IMR-90 (cell line): Measurements from ENCODE around the gene CEP85. TPM values are rescaled to one million over a fixed set of nuclear protein-coding genes. Genes with fewer than 3 reads are reported as not detected.

Experiments
- ATAC-seq: fragments of 200-7000 bp; cut with Tn5 transposase; 2 replicates; pipeline ENCODE4 v1.9.1; 2020; ENCODE audit warnings: low read depth, mild to moderate bottlenecking, moderate library complexity
- BruUV-seq: library from RNA; stranded (reverse); fragments of 400-500 nt; replicated peaks from 2 replicates; lab custom pipeline; 2021; lab: Mats Ljungman, UMichigan
- CTCF ChIA-PET: fragments of 300-600 bp; formaldehyde crosslinking; extraction: SDS; loops from one replicate; lab custom pipeline; 2021; ENCODE audit warnings: antibody characterized with exemption; lab: Yijun Ruan, JAX
- POLR2A ChIA-PET: fragments of 300-600 bp; sonication (Branson Sonifier 250); formaldehyde crosslinking; loops from one replicate; lab custom pipeline; 2022; ENCODE audit warnings: antibody characterized with exemption; ENCODE audit not compliant: unreplicated experiment; lab: Charles Lee
- DNase-seq: peaks from one replicate; pipeline ENCODE4 v3.0.0; 2013
- H2AFZ ChIP-seq: replicated peaks from 2 replicates; pipeline ENCODE3; 2013; ENCODE audit warnings: low read length, mild to moderate bottlenecking; ENCODE audit not compliant: poor library complexity
- H2AK5ac ChIP-seq: 2 replicates; pipeline ENCODE4 v1.6.1; 2013; ENCODE audit warnings: low read depth, low read length, inconsistent platforms
- H2AK9ac ChIP-seq: replicated peaks from 2 replicates; pipeline ENCODE3; 2013; ENCODE audit warnings: mild to moderate bottlenecking, low read depth, low read length, moderate library complexity; ENCODE audit not compliant: poor library complexity
- H2BK120ac ChIP-seq: 2 replicates; pipeline ENCODE4 v1.6.1; 2013; ENCODE audit warnings: low read depth, low read length, inconsistent platforms
- H2BK15ac ChIP-seq: 3 replicates; pipeline ENCODE4 v1.6.1; 2013; ENCODE audit warnings: low read depth, low read length, inconsistent platforms
- H2BK20ac ChIP-seq: 2 replicates; pipeline ENCODE4 v1.6.1; 2013; ENCODE audit warnings: low read depth, mild to moderate bottlenecking, inconsistent platforms, low read length, moderate library complexity
- H2BK5ac ChIP-seq: 2 replicates; pipeline ENCODE4 v1.6.1; 2013; ENCODE audit warnings: mild to moderate bottlenecking, low read depth, low read length, inconsistent platforms; ENCODE audit not compliant: poor library complexity, severe bottlenecking
- H3K14ac ChIP-seq: replicated peaks from 2 replicates; pipeline ENCODE4 v1.6.1; 2013; ENCODE audit warnings: low read depth, low read length, inconsistent platforms
- H3K18ac ChIP-seq: 2 replicates; pipeline ENCODE4 v1.6.1; 2013; ENCODE audit warnings: low read depth, low read length, control low read depth
- H3K23ac ChIP-seq: 2 replicates; pipeline ENCODE4 v1.6.1; 2013; ENCODE audit warnings: low read depth, low read length, inconsistent platforms
- H3K27ac ChIP-seq: 2 replicates; pipeline ENCODE4 v1.5.1; 2013; ENCODE audit warnings: mild to moderate bottlenecking, control low read depth, low read length; ENCODE audit not compliant: insufficient read depth
- H3K27me3 ChIP-seq: 2 replicates; pipeline ENCODE4 v1.6.1; 2013; ENCODE audit warnings: low read length; ENCODE audit not compliant: control insufficient read depth, insufficient read depth
- H3K36me3 ChIP-seq: 2 replicates; pipeline ENCODE4 v1.6.1; 2013; ENCODE audit warnings: low read length, mixed read lengths; ENCODE audit not compliant: control insufficient read depth, insufficient read depth
- H3K4ac ChIP-seq: 2 replicates; pipeline ENCODE4 v1.6.1; 2013; ENCODE audit warnings: low read depth, low read length, inconsistent platforms
- H3K4me1 ChIP-seq: 2 replicates; pipeline ENCODE4 v1.6.1; 2013; ENCODE audit warnings: low read length, mixed read lengths; ENCODE audit not compliant: control insufficient read depth, insufficient read depth
- H3K4me2 ChIP-seq: 2 replicates; pipeline ENCODE4 v1.6.1; 2013; ENCODE audit warnings: low read depth, mild to moderate bottlenecking, control low read depth, low read length, moderate library complexity
- H3K4me3 ChIP-seq: 2 replicates; pipeline ENCODE4 v1.5.1; 2013; ENCODE audit warnings: low read depth, mild to moderate bottlenecking, control low read depth, low read length, moderate library complexity; ENCODE audit not compliant: insufficient read depth
- H3K56ac ChIP-seq: 2 replicates; pipeline ENCODE4 v1.6.1; 2013; ENCODE audit warnings: low read length, inconsistent platforms; ENCODE audit not compliant: insufficient read depth; ENCODE audit errors: extremely low read depth
- H3K79me1 ChIP-seq, 2 experiments: 2 replicates each; pipeline ENCODE4 v1.6.1; 2013; ENCODE audit warnings: low read length in 2 of 2, inconsistent platforms in 1 of 2, low read depth in 1 of 2
- H3K9ac ChIP-seq: 2 replicates; pipeline ENCODE4 v1.6.1; 2013; ENCODE audit warnings: low read depth, low read length, control low read depth
- H3K9me1 ChIP-seq: 2 replicates; pipeline ENCODE4 v1.6.1; 2013; ENCODE audit warnings: low read length, inconsistent platforms; ENCODE audit not compliant: insufficient read depth
- H3K9me3 ChIP-seq: 2 replicates; pipeline ENCODE4 v1.6.1; 2013; ENCODE audit warnings: low read length; ENCODE audit not compliant: control insufficient read depth, insufficient read depth
- H4K20me1 ChIP-seq: 2 replicates; pipeline ENCODE4 v1.6.1; 2013; ENCODE audit warnings: low read length, inconsistent platforms; ENCODE audit not compliant: insufficient read depth
- H4K5ac ChIP-seq: 2 replicates; pipeline ENCODE4 v1.6.1; 2013; ENCODE audit warnings: mild to moderate bottlenecking, low read depth, low read length, control low read depth
- H4K8ac ChIP-seq, 2 experiments: 2 replicates each; pipeline ENCODE4 v1.6.1; 2013; ENCODE audit warnings: low read depth in 2 of 2, low read length in 2 of 2, control low read depth in 1 of 2, inconsistent platforms in 1 of 2
- H4K91ac ChIP-seq: 2 replicates; pipeline ENCODE4 v1.6.1; 2013; ENCODE audit warnings: low read depth, low read length, inconsistent platforms; ENCODE audit not compliant: insufficient read depth
- BHLHE40 ChIP-seq: fragments of 150-350 bp; IDR thresholded peaks from 2 replicates; pipeline ENCODE4 v1.6.1; 2016; ENCODE audit warnings: mild to moderate bottlenecking, low read depth, low read length
- FOS ChIP-seq: fragments of 150-350 bp; IDR thresholded peaks from 2 replicates; pipeline ENCODE4 v1.6.1; 2016; ENCODE audit warnings: low read depth, low read length
- MAFK ChIP-seq: IDR thresholded peaks from 2 replicates; pipeline ENCODE4 v1.6.1; 2012; ENCODE audit warnings: low read depth, low read length, improper control_type of control experiment
- MAZ ChIP-seq: IDR thresholded peaks from 2 replicates; pipeline ENCODE4 v1.6.1; 2012; ENCODE audit warnings: low read depth, mild to moderate bottlenecking, low read length, improper control_type of control experiment, moderate library complexity, borderline replicate concordance
- MXI1 ChIP-seq: IDR thresholded peaks from 2 replicates; pipeline ENCODE4 v1.6.1; 2012; ENCODE audit warnings: low read depth, mild to moderate bottlenecking, low read length, moderate library complexity, borderline replicate concordance
- POLR2A ChIP-seq: IDR thresholded peaks from 2 replicates; pipeline ENCODE4 v1.6.1; 2012; ENCODE audit warnings: mild to moderate bottlenecking, low read depth, low read length
- RFX5 ChIP-seq: IDR thresholded peaks from 2 replicates; pipeline ENCODE4 v1.8.0; 2012; ENCODE audit warnings: low read depth, mild to moderate bottlenecking, low read length, moderate library complexity
- SMC3 ChIP-seq: fragments of 150-350 bp; IDR thresholded peaks from 2 replicates; pipeline ENCODE4 v1.6.1; 2016; ENCODE audit warnings: low read depth, mild to moderate bottlenecking, antibody characterized with exemption, low read length, moderate library complexity
- WGBS, 2 experiments: methylation state at CpG; one replicate each; pipeline versions ENCODE4 v1.1.5 to v1.1.7; 2013; ENCODE audit warnings: missing lambda C conversion rate in 2 of 2; ENCODE audit not compliant: insufficient read length in 1 of 2; ENCODE audit errors: extremely low coverage in 2 of 2; 5-methylcytosine and 5-hydroxymethylcytosine counted together
- dilution Hi-C: fragments of 300-500 bp; cut with HindIII; formaldehyde crosslinking; loops from one replicate; pipeline ENCODE4 v1.14.3; 2018; ENCODE audit warnings: low sequenced_read_pairs; ENCODE audit not compliant: unreplicated experiment
- in situ Hi-C: fragments of 300-500 bp; cut with MboI; formaldehyde crosslinking; loops from 3 replicates; pipeline ENCODE4 v1.14.3; 2019; ENCODE audit warnings: low sequenced_read_pairs, inconsistent platforms, mixed read lengths
- intact Hi-C: fragments of 100-400 bp; cut with micrococcal nuclease; formaldehyde crosslinking; loops from 2 replicates; pipeline ENCODE4 v1.10.0; 2022
- polyA plus RNA-seq, 3 experiments: library from polyadenylated mRNA; depleted of rRNA; stranded (reverse); fragments of >200 nt; gene quantifications; 2 replicates each; pipeline ENCODE4 v1.2.3, GENCODE V29; 2012; ENCODE audit warnings: low replicate concordance in 1 of 3
- total RNA-seq: library from RNA; depleted of rRNA; stranded (reverse); fragments of >200 nt; gene quantifications from 2 replicates; pipeline ENCODE4 v1.2.3, GENCODE V29; 2012
- TF ChIP-seq, protein P1 (sequence below): fragments of 150-350 bp; IDR thresholded peaks from 2 replicates; pipeline ENCODE4 v1.6.1; 2017; ENCODE audit warnings: mild to moderate bottlenecking, antibody characterized with exemption, low read length, low read depth
- TF ChIP-seq, protein P2 (sequence below): conservative IDR thresholded peaks from 2 replicates; pipeline ENCODE4 v1.5.1; 2012; ENCODE audit warnings: mild to moderate bottlenecking, low read depth, low read length, improper control_type of control experiment

Gene CEP85
- total and polyA plus RNA-seq, 2 of the 4 experiments (the other 2 are of a cell fraction), result 11.5 to 11.8 TPM

DNA sequence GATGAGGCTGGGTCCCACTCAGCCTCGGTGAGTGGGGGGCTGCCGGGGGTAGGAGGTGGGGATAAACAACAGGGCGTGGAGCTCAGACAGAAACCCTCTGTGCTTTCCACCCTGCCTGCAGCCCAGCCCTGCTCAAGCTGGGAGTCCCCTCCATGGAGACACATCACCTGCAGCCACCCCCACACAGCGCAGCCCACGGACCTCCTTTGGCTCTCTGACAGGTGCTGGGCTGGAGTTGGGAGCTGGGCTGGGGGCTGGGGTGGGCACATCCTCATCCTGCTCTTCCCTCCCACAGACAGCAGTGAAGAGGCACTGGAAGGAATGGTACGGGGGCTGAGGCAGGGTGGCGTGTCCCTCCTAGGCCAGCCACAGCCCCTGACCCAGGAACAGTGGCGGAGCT is 45.5 kb upstream of the CEP85 start:
- CTCF ChIA-PET, result no interaction called here
- no peak overlapping the region for H4K8ac ChIP-seq
- no peak overlapping the region for H3K23ac ChIP-seq
- H3K9me3 ChIP-seq, result no peaks in the 10 kb centered on the region
- no peak overlapping the region for H2AK9ac ChIP-seq
- H3K9me1 ChIP-seq, result no peaks in the 10 kb centered on the region
- no peak overlapping the region for H3K4me3 ChIP-seq
- no peak overlapping the region for H3K14ac ChIP-seq
- no peak for TF ChIP-seq MAZ
- no peak for TF ChIP-seq SMC3
- no peak for TF ChIP-seq BHLHE40
- TF ChIP-seq, protein P1, sequence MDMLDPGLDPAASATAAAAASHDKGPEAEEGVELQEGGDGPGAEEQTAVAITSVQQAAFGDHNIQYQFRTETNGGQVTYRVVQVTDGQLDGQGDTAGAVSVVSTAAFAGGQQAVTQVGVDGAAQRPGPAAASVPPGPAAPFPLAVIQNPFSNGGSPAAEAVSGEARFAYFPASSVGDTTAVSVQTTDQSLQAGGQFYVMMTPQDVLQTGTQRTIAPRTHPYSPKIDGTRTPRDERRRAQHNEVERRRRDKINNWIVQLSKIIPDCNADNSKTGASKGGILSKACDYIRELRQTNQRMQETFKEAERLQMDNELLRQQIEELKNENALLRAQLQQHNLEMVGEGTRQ, result no peak
- no peak for TF ChIP-seq RFX5
- TF ChIP-seq POLR2A, result no peak
- TF ChIP-seq, protein P2, sequence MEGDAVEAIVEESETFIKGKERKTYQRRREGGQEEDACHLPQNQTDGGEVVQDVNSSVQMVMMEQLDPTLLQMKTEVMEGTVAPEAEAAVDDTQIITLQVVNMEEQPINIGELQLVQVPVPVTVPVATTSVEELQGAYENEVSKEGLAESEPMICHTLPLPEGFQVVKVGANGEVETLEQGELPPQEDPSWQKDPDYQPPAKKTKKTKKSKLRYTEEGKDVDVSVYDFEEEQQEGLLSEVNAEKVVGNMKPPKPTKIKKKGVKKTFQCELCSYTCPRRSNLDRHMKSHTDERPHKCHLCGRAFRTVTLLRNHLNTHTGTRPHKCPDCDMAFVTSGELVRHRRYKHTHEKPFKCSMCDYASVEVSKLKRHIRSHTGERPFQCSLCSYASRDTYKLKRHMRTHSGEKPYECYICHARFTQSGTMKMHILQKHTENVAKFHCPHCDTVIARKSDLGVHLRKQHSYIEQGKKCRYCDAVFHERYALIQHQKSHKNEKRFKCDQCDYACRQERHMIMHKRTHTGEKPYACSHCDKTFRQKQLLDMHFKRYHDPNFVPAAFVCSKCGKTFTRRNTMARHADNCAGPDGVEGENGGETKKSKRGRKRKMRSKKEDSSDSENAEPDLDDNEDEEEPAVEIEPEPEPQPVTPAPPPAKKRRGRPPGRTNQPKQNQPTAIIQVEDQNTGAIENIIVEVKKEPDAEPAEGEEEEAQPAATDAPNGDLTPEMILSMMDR, result no peak
- TF ChIP-seq FOS, result no peak
- no peak for TF ChIP-seq MAFK
- no peak for TF ChIP-seq MXI1
- no peak overlapping the region for H3K4me2 ChIP-seq
- no peak overlapping the region for H4K5ac ChIP-seq
- no peak overlapping the region for H2BK20ac ChIP-seq
- no peak overlapping the region for H3K27ac ChIP-seq
- H3K18ac ChIP-seq, result no peak overlapping the region
- dilution Hi-C loops, result no loop called here
- DNase-seq, result no peak
- H3K27me3 ChIP-seq, result peaks cover 12% of the 10 kb centered on the region
- no peaks in the 10 kb centered on the region for H3K36me3 ChIP-seq
- H2AFZ ChIP-seq, result no peak overlapping the region
- H2BK15ac ChIP-seq, result no peak overlapping the region
- no peak overlapping the region for H3K56ac ChIP-seq
- no peak overlapping the region for H2BK5ac ChIP-seq
- H3K9ac ChIP-seq, result no peak overlapping the region
- H3K79me1 ChIP-seq, result no peaks in the 10 kb centered on the region
- H2AK5ac ChIP-seq, result no peak overlapping the region
- BruUV-seq, result no TSS peak
- H4K20me1 ChIP-seq, result no peaks in the 10 kb centered on the region
- in situ Hi-C loops, result no loop called here
- WGBS, 2 experiments, result 95% methylated on average over 2 of the region's 8 CpGs; no CpG with 5 or more reads in 1 of the 2 experiments
- ATAC-seq, result no peak
- H4K91ac ChIP-seq, result no peak overlapping the region
- intact Hi-C loops, result no loop called here
- H3K4ac ChIP-seq, result no peak overlapping the region
- no peaks in the 10 kb centered on the region for H3K4me1 ChIP-seq
- POLR2A ChIA-PET, result no interaction called here
- H2BK120ac ChIP-seq, result no peak overlapping the region
